ENCODE measurements around the gene ZNF282. TPM values are rescaled to one million over a fixed set of nuclear protein-coding genes. Genes with fewer than 3 reads are reported as not detected.

Gene ZNF282
- total RNA-seq, 1 experiment from 2014 or later = 39.0 TPM

GRCh38 chr7:149207324-149208035 is 12.1 kb downstream of the ZNF282 start:
- H3K79me1 ChIP-seq (ENCODE audit: insufficient read depth, low read depth, low read length, poor library complexity, severe bottlenecking) = peaks cover 6% of the 10 kb centered on the region
- no peak overlapping the region for H3K56ac ChIP-seq (ENCODE audit: insufficient read length, low read depth, low read length)
- TF ChIP-seq CTCF (conservative IDR thresholded peaks at IDR 0.05) = no peak
- H4K5ac ChIP-seq (ENCODE audit: insufficient read length, low read depth, low read length) = no peak overlapping the region
- H2AK5ac ChIP-seq (ENCODE audit: insufficient read length, low read length) = no peak overlapping the region
- H3K14ac ChIP-seq (ENCODE audit: insufficient read depth, low read length) = no peak overlapping the region
- Mint-ChIP-seq H3K4me1 (peaks cover 20 to 25% of the 10 kb centered on the region in 2 experiments), H3K27ac (peak overlapping the region in 2 of 3 experiments; percentile 10 to 84; a peak in 3 of 7 replicates), H3K36me3 (ENCODE audit: insufficient read depth in 1 of 3, low read depth in 3 of 3) (peaks cover 72 to 88% (median 84%) of the 10 kb centered on the region in 3 experiments), H3K9me3 (no peaks in the 10 kb centered on the region), H3K27me3 (ENCODE audit: low read depth) (no peaks in the 10 kb centered on the region), H3K4me3 (no peak overlapping the region)
- H2BK12ac ChIP-seq (ENCODE audit: insufficient read length, low read depth, low read length) = no peak overlapping the region
- no peak overlapping the region for H4K91ac ChIP-seq (ENCODE audit: insufficient read length, low read depth, low read length)
- H3K9ac ChIP-seq (ENCODE audit: extremely low read depth, insufficient read length, low read length) = no peak overlapping the region
- no peak overlapping the region for H3K23ac ChIP-seq (ENCODE audit: insufficient read length, low read depth, low read length)
- DNase-seq = no peak
- H3K4me1 ChIP-seq (ENCODE audit: insufficient read depth, low read length) = peaks cover 7% of the 10 kb centered on the region; the same call in 1 of the 2 replicates
- no peak overlapping the region for H2BK120ac ChIP-seq (ENCODE audit: low read depth, low read length, poor library complexity, severe bottlenecking)
- H3K9me3 ChIP-seq (ENCODE audit: control insufficient read depth, low read depth, low read length) = no peaks in the 10 kb centered on the region
- H3K18ac ChIP-seq (ENCODE audit: insufficient read length, low read depth, low read length) = no peak overlapping the region
- no peak overlapping the region for H2BK20ac ChIP-seq (ENCODE audit: low read depth, low read length, poor library complexity, severe bottlenecking)
- peaks cover 3% of the 10 kb centered on the region for H4K20me1 ChIP-seq (ENCODE audit: control insufficient read depth, insufficient read depth, insufficient read length)
- H3K27me3 ChIP-seq (ENCODE audit: insufficient read depth, low read length) = no peaks in the 10 kb centered on the region
- H2BK15ac ChIP-seq (ENCODE audit: low read depth, low read length) = no peak overlapping the region
- no peak overlapping the region for H3T11ph ChIP-seq (ENCODE audit: low read length)
- WGBS (ENCODE audit: extremely low coverage, insufficient read length, low lambda C conversion rate) = no CpG with 5 or more reads among the region's 35 CpGs
- H4K8ac ChIP-seq (replicated peaks; ENCODE audit: insufficient read length, low read depth, low read length) = no peak overlapping the region
- no peak overlapping the region for H3K4me2 ChIP-seq (ENCODE audit: insufficient read depth, insufficient read length, low read length)
- H3K23me2 ChIP-seq (ENCODE audit: insufficient read length, low read depth, low read length, poor library complexity, severe bottlenecking) = no peaks in the 10 kb centered on the region
- no peak overlapping the region for H2AFZ ChIP-seq (ENCODE audit: low read length)
- H3K27ac ChIP-seq (ENCODE audit: insufficient read length, low read depth, low read length) = no peak overlapping the region
- H3K79me2 ChIP-seq (ENCODE audit: insufficient read depth, low read length) = no peaks in the 10 kb centered on the region
- no peak overlapping the region for H2BK5ac ChIP-seq (ENCODE audit: insufficient read length, low read length)
- H3K4ac ChIP-seq (ENCODE audit: low read depth, low read length) = no peak overlapping the region

Data from H9 (cell line).